Measurements from ENCODE around the gene MRPL37.

Gene MRPL37

GRCh38 chr1:54241364-54241763 lies 41.4 kb downstream of the MRPL37 start:
- no peak for DNase-seq

- DNase-seq, result no peak
Observed at GRCh38 chr1:54243022-54243421, 43.1 kb downstream of the MRPL37 start.

DNA sequence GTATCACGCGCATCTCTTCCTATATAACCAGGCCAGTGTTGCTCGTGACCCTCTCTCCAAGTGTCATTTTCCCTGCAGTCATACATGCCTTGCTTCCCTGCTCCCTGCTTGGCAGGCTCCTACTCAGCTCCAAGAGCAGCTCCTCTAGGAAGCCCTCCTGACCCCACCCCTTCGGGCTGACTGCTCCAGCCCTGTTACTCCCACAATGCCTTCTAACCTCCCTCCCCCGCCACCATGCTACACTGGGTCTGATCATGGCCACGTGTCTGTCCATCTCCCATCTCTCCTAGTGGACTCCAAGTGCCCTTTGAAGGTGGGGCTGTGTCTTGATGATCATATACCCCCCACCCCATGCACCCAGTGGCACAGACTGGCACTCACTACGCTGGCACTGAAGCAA lies 44.7 kb downstream of the MRPL37 start:
- no peak for DNase-seq

- DNase-seq, result peak; percentile 9
Observed at GRCh38 chr1:54245501-54245900, 45.5 kb downstream of the MRPL37 start.

DNA sequence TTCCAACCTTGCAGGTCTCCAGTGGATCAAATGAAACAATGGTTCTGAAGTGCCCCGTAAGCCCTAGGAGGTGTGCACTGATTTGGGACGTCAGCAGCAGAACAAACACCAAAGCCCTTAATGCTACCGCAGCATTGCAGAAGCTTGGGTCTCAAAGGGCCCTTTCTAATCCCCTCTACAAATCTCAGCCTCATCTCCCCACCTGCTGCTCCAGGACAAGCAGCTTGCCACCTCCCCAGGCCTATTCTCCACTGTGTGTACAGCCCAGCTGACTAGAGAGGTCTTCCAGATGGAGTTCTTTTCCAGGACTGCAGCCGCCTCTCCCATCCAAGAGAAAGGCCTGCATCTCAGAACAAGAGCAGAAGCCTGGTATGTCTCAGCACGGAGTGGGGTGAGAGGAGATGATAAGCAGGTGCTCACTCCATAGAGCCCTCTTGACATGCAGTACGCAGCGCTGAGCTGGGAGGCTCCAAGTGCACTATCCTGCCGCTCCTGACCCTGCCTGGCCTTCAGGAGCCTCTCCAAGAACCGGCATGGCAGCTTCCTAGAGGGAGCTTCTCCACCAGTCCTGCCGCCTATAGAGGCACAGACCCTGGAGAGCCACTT lies 46.3 kb downstream of the MRPL37 start:
- no peak for DNase-seq

DNA sequence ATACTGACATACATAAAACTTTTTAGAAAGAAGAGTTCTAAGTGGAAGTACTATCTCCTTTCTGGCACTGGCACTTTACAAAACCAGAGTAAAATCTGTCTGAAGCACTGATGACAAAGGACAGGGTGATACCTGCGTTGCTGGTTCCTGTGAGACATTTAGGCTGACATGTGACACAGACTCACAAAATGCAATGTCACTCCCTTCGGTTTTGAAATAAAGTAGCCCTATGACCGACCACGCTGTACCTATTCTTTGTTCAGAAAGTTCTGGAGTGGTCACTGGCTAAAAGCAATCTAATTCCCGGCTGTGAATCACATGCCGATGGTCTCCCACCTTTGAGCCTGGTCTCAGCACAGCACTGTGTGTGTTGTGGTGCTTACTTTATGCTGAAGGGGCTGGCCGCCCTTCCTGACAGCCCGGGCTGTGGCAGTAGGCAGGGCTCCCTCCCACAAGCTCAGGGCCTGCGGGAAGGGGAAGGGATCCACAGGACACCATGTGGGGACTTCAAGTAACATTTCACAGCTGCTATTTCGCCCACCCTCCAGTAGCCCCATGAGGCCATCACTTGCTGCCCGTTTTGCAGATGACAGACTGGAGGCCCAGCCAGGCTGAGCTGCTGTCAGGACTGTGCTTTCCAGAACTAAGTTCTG lies 48.0 kb downstream of the MRPL37 start:
- DNase-seq, result no peak

GRCh38 chr1:54248966-54249365 lies 49.0 kb downstream of the MRPL37 start:
- DNase-seq, result no peak

- no peak for DNase-seq
Observed at GRCh38 chr1:54249819-54250435, 50.0 kb downstream of the MRPL37 start.

DNA sequence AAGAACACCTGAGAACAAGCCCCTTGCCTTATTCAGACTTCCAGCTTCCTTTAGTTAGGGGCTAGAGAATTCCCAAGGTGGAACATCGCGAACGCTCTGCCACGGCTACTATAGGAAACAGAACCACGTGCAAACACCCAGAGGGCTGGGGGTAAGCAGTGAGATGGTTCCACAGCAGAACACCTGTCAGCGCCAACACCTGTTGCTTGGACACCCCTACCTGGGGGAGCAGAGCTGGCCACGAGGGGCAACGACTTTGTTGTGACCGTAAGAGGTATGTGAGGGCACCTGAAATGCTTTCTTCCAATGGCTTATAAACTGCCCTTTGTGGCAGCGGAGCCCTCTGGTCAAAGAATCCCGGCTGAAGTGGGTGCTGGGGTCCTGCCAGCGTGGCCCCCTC lies 50.7 kb downstream of the MRPL37 start:
- no peak for DNase-seq

DNA sequence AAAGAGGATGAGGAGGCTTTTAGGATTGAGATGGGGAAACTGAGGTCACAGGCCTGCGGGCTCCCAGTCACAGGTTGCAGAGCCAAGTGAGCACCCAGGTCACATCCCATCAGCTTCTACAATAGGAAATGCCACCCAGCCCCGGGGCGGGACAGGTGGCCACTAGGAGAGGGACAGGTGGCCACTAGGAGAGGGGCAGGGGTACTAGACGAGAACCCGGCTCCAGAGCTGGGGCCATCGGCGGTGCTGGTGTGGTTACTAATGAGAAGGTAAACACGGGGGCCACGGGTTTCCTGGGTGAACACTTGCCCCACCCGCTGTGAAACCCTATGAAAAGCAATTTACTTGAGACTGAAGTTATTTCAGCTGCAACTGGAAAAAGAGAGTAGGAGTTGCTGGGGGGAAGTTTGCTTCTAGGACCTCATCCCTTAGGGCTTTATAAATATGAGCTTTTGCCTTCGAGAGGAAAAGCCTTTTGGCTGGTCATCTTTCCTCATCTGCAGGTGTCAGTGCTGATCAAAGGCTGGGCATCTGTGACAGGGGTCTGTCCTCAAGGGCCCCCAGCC lies 52.5 kb downstream of the MRPL37 start:
- DNase-seq, result no peak

DNA sequence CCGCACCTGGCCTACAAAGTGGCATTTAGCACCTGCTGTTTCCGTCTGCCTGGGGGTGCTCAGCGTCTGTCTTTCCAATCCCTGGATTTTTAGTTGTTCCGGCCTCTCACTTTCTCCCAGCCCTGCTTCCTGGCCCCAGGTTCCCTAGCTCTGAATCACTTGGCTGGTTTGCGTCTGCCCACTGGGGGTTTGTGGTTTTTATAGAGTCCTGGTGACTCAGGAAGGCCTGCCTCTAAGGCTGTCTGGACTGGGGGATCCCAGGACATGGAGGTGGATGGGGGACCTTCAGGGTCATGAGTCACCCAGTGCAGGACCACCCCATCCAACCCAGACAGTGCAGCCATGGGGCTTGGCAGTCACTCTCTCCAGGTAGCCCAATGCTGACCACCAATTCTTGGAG lies 53.5 kb downstream of the MRPL37 start:
- DNase-seq, result no peak

DNA sequence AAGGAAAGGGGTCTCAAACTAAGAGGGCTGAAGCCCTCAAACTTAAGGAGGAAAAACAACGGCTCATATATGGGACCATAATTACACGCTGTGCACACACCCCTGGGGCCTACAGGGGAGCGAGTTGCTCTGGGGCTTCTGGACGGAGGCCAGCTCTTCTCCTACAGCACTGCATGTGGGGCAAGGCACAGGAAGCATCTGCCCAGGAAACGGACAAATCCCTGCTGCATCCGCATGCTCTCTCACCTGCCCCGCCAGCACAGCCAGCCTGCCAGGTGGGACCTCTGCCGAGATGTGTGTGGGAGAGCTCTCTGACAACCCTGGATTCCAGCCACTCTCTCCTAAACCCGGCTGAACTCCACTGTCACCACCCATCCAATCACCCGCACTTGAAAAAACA lies 54.1 kb downstream of the MRPL37 start:
- DNase-seq, result no peak

DNA sequence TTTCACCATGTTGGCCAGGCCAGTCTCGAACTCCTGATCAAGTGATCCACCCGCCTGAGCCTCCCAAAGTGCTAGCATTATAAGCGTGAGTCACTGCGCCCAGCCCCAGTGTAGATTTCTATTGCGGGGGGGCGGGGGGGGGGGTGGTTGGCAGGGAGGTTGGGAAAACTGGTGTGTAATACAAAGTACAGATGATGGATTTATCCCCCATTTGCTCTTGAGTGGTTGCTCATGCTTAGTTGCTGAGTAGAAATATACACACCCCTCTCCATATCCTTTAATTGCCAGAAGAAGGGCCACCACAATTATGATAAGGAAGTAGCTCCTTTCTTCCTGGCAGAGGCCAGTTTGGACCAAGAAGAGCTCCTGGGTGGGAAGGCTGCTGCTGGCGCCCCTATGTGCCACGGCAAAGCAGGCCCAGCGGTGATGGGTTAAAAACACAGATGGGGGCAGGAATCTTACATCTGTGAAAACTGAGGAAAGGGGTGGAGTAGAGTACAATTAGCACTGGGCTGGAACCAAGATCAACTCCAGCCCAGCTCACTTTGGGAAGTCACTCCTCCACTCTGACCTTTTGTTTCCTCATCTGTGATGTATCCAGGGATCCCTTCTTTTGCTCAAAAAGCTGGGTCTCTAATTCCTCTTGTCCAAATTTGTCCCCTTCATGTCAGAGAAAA lies 55.2 kb downstream of the MRPL37 start:
- no peak for DNase-seq

- DNase-seq, result no peak
Observed at GRCh38 chr1:54256522-54257345, 56.8 kb downstream of the MRPL37 start.

GRCh38 chr1:54257346-54257620 lies 57.3 kb downstream of the MRPL37 start:
- DNase-seq, result no peak

- no peak for DNase-seq
Observed at GRCh38 chr1:54257876-54258275, 57.9 kb downstream of the MRPL37 start.

GRCh38 chr1:54259546-54260140 lies 59.7 kb downstream of the MRPL37 start:
- DNase-seq, result no peak

- no peak for DNase-seq
Observed at GRCh38 chr1:54260810-54261209, 60.8 kb downstream of the MRPL37 start.

- DNase-seq, result no peak
Observed at GRCh38 chr1:54262244-54262643, 62.3 kb downstream of the MRPL37 start.

- DNase-seq, result no peak
Observed at GRCh38 chr1:54263601-54264226, 63.7 kb downstream of the MRPL37 start.

DNA sequence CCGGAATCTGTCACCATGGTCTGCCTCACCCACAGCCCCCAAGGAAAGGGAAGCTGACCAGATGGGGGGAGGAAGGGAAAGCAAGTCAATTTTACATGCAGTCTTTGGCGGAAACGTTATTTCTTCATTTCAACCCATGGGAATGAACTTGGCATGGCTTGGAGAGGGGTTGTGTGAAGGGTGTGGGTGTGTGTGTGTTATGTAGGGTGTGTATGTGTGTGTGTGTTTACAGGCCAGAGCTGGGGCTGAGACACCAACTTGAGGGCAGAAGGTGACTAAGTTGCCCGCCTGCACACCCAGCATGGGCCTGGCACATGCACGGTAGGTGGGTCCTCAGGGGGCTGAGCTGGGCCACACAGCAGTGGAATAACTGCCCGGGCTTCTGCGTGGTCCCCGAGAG lies 65.2 kb downstream of the MRPL37 start:
- no peak for DNase-seq

DNA sequence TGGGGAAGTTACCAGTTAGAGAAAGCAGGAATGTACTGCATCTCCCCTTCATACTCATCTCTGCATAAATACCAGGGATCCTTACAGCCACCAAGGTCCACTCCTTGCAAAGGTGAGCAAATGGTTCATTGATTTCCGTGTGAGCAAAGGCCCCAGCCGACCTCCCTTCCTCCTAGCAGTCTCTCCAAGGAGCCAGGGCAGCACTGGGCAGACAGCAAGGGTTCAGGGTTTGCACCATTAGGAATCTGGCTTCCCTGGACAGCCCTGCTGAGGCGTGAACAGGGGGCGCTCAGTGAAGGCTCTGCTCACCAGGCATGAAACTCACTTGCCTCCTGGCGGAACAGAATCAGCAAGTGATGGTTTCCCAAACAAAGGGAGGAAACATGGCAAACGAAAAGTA lies 65.7 kb downstream of the MRPL37 start:
- DNase-seq, result no peak

All from NCI-H2029 treated with DMSO at 0.1 percent for 48 hours (cell line).